Colonic mucosa (tissue), 4 donors: ENCODE results near the gene OSBPL10. TPM values are rescaled to one million over a fixed set of nuclear protein-coding genes. Genes with fewer than 3 reads are reported as not detected.

Source experiments
- DNase-seq: peaks from one replicate; pipeline ENCODE4 v3.0.0-alpha.2; 2020
- H3K27ac ChIP-seq: fragments of 200-600 bp; one replicate; pipeline ENCODE4 v1.8.0; 2021
- H3K27me3 ChIP-seq: fragments of 200-600 bp; one replicate; pipeline ENCODE4 v1.8.0; 2021
- H3K36me3 ChIP-seq: fragments of 200-600 bp; one replicate; pipeline ENCODE4 v1.8.0; 2021
- H3K4me1 ChIP-seq: fragments of 200-600 bp; one replicate; pipeline ENCODE4 v1.8.0; 2021; ENCODE audit warnings: mild to moderate bottlenecking
- H3K4me3 ChIP-seq: fragments of 200-600 bp; one replicate; pipeline ENCODE4 v1.8.0; 2021
- H3K9ac ChIP-seq, 2 donors: one replicate each; pipeline ENCODE4 v1.7.0; 2013; ENCODE audit warnings: control low read depth in 2 of 2, low read depth in 2 of 2, low read length in 2 of 2
- H3K9me3 ChIP-seq: fragments of 200-600 bp; one replicate; pipeline ENCODE4 v1.8.0; 2021
- intact Hi-C: fragments of 100-400 bp; cut with DNase I; formaldehyde crosslinking; loops from one replicate; pipeline ENCODE4 v1.14.1; 2022
- total RNA-seq, 2 donors: library from RNA; stranded (reverse); fragmentation: NEBNext Ultra II Directional in 1 of 2; extraction: Animal tissue kit (Norgen Biotek cat#: 25700) in 1 of 2; gene quantifications; one replicate each; pipeline ENCODE4 v1.2.1, GENCODE V29; 2021
- TF ChIP-seq, protein P1 (sequence below): fragments of 200-600 bp; IDR thresholded peaks from one replicate; pipeline ENCODE4 v1.8.0; 2022; ENCODE audit warnings: antibody characterized with exemption, mild to moderate bottlenecking
- donor health status: healthy.
- donor health status: DM: no; HTN: no; CAD: no.
- donor health status: DM: no; HTN: no; CAD: no.

Gene OSBPL10
- total RNA-seq, 2 donors from 2014 or later: 20.0 to 34.4 TPM

DNA sequence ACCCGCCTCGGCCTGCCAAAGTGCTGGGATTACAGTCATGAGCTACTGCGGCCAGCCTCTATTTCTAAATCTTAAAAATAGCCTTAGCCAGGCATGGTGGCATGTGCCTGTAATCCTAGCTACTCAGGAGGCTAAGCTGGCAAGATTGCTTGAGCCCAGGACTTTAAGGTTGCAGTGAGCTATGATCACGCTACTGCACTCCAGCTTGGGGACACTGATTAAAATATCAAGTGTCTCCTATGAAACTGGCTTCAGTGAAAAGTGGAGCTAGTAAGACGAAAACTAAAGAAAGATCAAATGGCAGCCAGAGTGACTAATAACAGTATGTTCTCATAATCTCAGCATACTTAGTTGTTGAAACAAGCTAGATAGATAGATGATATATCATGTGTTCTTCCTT lies 335.8 kb downstream of the OSBPL10 start:
- Histone ChIP-seq H3K9me3 (no peaks in the 10 kb centered on the region), H3K9ac (no peak overlapping the region), H3K27me3 (no peaks in the 10 kb centered on the region), H3K27ac (no peak overlapping the region), H3K4me3 (no peak overlapping the region), H3K36me3 (no peaks in the 10 kb centered on the region), H3K4me1 (no peaks in the 10 kb centered on the region)
- TF ChIP-seq, protein P1, sequence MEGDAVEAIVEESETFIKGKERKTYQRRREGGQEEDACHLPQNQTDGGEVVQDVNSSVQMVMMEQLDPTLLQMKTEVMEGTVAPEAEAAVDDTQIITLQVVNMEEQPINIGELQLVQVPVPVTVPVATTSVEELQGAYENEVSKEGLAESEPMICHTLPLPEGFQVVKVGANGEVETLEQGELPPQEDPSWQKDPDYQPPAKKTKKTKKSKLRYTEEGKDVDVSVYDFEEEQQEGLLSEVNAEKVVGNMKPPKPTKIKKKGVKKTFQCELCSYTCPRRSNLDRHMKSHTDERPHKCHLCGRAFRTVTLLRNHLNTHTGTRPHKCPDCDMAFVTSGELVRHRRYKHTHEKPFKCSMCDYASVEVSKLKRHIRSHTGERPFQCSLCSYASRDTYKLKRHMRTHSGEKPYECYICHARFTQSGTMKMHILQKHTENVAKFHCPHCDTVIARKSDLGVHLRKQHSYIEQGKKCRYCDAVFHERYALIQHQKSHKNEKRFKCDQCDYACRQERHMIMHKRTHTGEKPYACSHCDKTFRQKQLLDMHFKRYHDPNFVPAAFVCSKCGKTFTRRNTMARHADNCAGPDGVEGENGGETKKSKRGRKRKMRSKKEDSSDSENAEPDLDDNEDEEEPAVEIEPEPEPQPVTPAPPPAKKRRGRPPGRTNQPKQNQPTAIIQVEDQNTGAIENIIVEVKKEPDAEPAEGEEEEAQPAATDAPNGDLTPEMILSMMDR: no peak
- intact Hi-C loops: no loop called here
- DNase-seq: no peak

DNA sequence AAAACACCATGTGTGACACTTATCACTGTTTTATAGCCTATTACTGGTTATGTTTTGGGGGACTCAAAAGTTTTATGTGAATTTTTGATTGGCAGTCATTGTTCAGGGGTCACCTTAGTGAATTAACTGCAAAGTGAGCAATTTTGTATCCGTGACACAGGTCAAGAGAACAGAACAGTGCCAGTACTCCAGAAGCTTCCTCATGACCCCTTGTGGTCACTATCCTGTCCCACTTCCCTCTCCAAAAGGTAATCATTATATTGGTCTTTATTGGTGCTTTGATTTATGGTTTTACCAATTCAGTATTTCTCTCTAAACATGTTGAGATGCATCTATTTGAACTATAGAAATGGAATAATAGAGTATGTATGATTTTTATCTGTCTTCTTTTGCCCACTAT lies 341.2 kb downstream of the OSBPL10 start:
- Histone ChIP-seq H3K27ac (no peak overlapping the region), H3K4me3 (no peak overlapping the region), H3K27me3 (no peaks in the 10 kb centered on the region), H3K36me3 (no peaks in the 10 kb centered on the region), H3K9me3 (no peaks in the 10 kb centered on the region), H3K4me1 (no peaks in the 10 kb centered on the region), H3K9ac (no peak overlapping the region)
- no peak for DNase-seq
- TF ChIP-seq, protein P1: no peak
- intact Hi-C loops: no loop called here

DNA sequence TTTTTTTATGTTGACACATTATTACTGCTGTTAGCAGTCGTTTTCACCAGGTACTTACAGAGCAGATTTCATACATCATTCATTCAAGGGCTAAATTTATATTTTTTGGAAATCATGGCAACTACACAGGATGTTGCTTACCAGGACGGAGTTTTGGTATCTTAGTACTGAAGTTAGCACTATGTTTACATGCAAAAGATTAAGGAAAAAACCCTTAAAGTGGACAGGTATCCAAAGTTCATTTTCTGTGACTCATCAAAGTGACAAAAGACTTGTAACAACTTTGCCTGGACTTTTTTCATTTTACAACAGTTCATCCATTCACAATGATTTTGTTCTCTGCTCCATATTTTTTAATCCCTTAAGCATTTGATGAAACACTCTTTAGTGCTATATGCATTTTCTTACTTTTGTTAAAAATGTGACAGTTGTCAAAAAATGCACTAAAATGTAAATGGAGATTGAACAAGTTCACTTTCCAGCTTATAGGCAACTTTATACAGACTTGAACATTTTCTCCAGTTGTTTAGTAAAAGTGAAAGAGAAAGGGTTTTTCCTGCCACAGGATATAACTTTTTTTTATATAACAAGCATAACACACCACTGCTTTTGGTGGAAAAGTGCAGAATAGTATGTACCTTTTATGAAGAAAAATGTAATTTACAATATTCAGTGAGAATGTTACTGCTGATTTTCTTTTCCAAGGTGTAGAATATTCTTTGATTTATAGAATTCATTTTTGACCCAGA lies 344.2 kb downstream of the OSBPL10 start:
- Histone ChIP-seq H3K27me3 (no peaks in the 10 kb centered on the region), H3K4me1 (no peaks in the 10 kb centered on the region), H3K9ac (no peak overlapping the region), H3K4me3 (no peak overlapping the region), H3K27ac (no peak overlapping the region), H3K36me3 (peaks cover 4% of the 10 kb centered on the region), H3K9me3 (no peaks in the 10 kb centered on the region)
- DNase-seq: no peak
- intact Hi-C loops: no loop called here
- TF ChIP-seq, protein P1: no peak

DNA sequence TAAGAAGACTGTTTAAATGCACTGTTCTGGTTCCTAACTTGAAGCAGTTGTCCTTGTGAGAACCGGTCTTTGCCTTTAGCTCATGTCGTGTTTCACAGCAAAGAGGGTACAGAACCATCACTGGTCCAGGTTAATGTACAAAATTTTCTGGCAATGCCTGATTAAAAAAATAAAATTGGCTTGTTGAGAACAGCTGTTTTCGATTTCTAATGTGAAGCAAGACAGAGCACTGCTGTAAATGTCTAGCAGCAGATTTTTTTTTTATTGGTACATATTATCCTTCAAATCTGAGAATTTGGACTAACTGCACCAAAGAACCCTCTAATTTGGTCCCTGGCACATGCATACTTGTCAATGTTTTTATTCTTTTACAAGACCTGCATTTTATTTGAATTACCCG lies 345.0 kb downstream of the OSBPL10 start:
- Histone ChIP-seq H3K27ac (no peak overlapping the region), H3K4me3 (no peak overlapping the region), H3K36me3 (peaks cover 4% of the 10 kb centered on the region), H3K4me1 (no peaks in the 10 kb centered on the region), H3K27me3 (no peaks in the 10 kb centered on the region), H3K9me3 (no peaks in the 10 kb centered on the region), H3K9ac (no peak overlapping the region)
- TF ChIP-seq, protein P1: no peak
- no peak for DNase-seq
- intact Hi-C loops: no loop called here

DNA sequence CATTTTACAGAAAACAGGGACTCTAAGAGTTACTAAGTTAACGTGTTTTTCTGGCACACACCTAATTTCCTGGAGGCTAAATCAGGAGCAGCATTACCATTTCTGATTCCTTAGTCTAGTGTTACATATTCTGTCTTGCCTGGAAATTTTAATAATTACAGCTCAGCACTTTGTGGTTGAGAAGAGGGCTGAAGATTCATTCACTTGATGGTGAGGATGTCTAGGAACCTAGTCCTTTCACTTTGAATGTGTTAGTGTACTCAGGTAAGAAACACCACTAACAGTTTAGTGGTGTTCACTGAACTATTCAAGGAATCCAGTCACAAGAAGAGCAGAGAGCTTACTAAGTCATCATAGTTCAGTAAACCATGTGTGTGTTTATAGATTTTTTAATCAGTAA lies 345.5 kb downstream of the OSBPL10 start:
- Histone ChIP-seq H3K9ac (no peak overlapping the region), H3K4me1 (no peaks in the 10 kb centered on the region), H3K9me3 (no peaks in the 10 kb centered on the region), H3K36me3 (peaks cover 4% of the 10 kb centered on the region), H3K27ac (no peak overlapping the region), H3K4me3 (no peak overlapping the region), H3K27me3 (no peaks in the 10 kb centered on the region)
- DNase-seq: no peak
- TF ChIP-seq, protein P1: no peak
- intact Hi-C loops: no loop called here
